GM12865 (cell line): ENCODE data around the gene MCRIP1.

Source experiments
- DNase-seq: peaks from one replicate; pipeline ENCODE4 v3.0.0; 2010; ENCODE audit warnings: low read depth
- H3K4me3 ChIP-seq: 2 replicates; pipeline ENCODE4 v1.5.1; 2011; ENCODE audit warnings: mild to moderate bottlenecking, low read depth, low read length, control low read depth
- CTCF ChIP-seq: IDR thresholded peaks from 2 replicates; pipeline ENCODE4 v1.5.1; 2011; ENCODE audit warnings: low read length, control low read depth, low read depth, inconsistent platforms; ENCODE audit not compliant: insufficient read depth; ENCODE audit errors: missing control alignments

MCRIP1 gene

GRCh38 chr17:81870131-81870980 lies 37.3 kb upstream of the MCRIP1 start:
- peak; percentile 62 for DNase-seq
- no peak for TF ChIP-seq CTCF
- peak overlapping the region; percentile 99 for H3K4me3 ChIP-seq

GRCh38 chr17:81869221-81870130 lies 36.4 kb upstream of the MCRIP1 start:
- peak; percentile 65 for DNase-seq
- peak; percentile 89 for TF ChIP-seq CTCF

GRCh38 chr17:81868674-81869220 lies 35.7 kb upstream of the MCRIP1 start:
- TF ChIP-seq CTCF, result no peak
- no peak for DNase-seq
- peak overlapping the region; percentile 99 for H3K4me3 ChIP-seq

More at GRCh38 chr17:81869221-81870130, 36.4 kb upstream of the MCRIP1 start:
- H3K4me3 ChIP-seq, result peak overlapping the region; percentile 99

- no peak overlapping the region for H3K4me3 ChIP-seq
- TF ChIP-seq CTCF, result no peak
- no peak for DNase-seq
These were observed 35.0 kb upstream of the MCRIP1 start for GRCh38 chr17:81867991-81868673.

GRCh38 chr17:81867170-81867990 lies 34.3 kb upstream of the MCRIP1 start:
- H3K4me3 ChIP-seq, result no peak overlapping the region
- peak; percentile 64 for DNase-seq

More at GRCh38 chr17:81867170-81867990, 34.3 kb upstream of the MCRIP1 start:
- no peak for TF ChIP-seq CTCF
